Neural cell (in vitro differentiated cells): ENCODE measurements around the gene FAM193B. TPM values are rescaled to one million over a fixed set of nuclear protein-coding genes. Genes with fewer than 3 reads are reported as not detected.

ENCODE experiments used
- H2AFZ ChIP-seq: fragments of 200-600, 300-800 bp; sonication (generic), shearing (Covaris generic); 2 replicates; pipeline ENCODE4 v1.6.0; 2014; ENCODE audit warnings: low read depth, mild to moderate bottlenecking, antibody characterized with exemption, low read length, moderate library complexity
- H3F3A ChIP-seq: fragments of 200-600 bp; shearing (Covaris generic); 2 replicates; pipeline ENCODE4 v1.6.1; 2016; ENCODE audit warnings: mild to moderate bottlenecking, moderate library complexity, mixed read lengths, antibody characterized with exemption, low read length; ENCODE audit not compliant: insufficient read depth, poor library complexity, severe bottlenecking
- H3K27ac ChIP-seq: fragments of 200-600, 300-800 bp; sonication (generic), shearing (Covaris generic); 2 replicates; pipeline ENCODE4 v1.5.1; 2014; ENCODE audit warnings: mild to moderate bottlenecking, low read length, moderate library complexity
- H3K27me3 ChIP-seq: fragments of 300-800, 200-600 bp; sonication (generic), shearing (Covaris generic); 2 replicates; pipeline ENCODE4 v1.6.0; 2014; ENCODE audit warnings: mild to moderate bottlenecking, low read depth, low read length, moderate library complexity; ENCODE audit not compliant: insufficient read depth
- H3K36me3 ChIP-seq: fragments of 300-800, 200-600 bp; sonication (generic), shearing (Covaris generic); 2 replicates; pipeline ENCODE4 v1.5.1; 2014; ENCODE audit warnings: mild to moderate bottlenecking, antibody characterized with exemption, low read length, moderate library complexity; ENCODE audit not compliant: insufficient read depth
- H3K4me2 ChIP-seq: fragments of 300-800, 200-600 bp; sonication (generic), shearing (Covaris generic); 2 replicates; pipeline ENCODE4 v1.6.0; 2014; ENCODE audit warnings: mild to moderate bottlenecking, low read length
- H3K4me3 ChIP-seq: fragments of 300-800, 200-600 bp; sonication (generic), shearing (Covaris generic); 2 replicates; pipeline ENCODE4 v1.5.1; 2014; ENCODE audit warnings: mild to moderate bottlenecking, low read length, moderate library complexity
- H3K79me2 ChIP-seq: fragments of 200-600 bp; shearing (Covaris generic); replicated peaks from 2 replicates; pipeline ENCODE4 v1.6.0; 2014; ENCODE audit warnings: mild to moderate bottlenecking, low read length, moderate library complexity; ENCODE audit not compliant: insufficient read depth
- H3K9ac ChIP-seq: fragments of 300-800, 200-600 bp; sonication (generic), shearing (Covaris generic); 2 replicates; pipeline ENCODE4 v1.6.1; 2016; ENCODE audit warnings: mild to moderate bottlenecking, low read length, mixed read lengths
- H3K9me2 ChIP-seq: fragments of 200-600 bp; shearing (Covaris generic); 2 replicates; pipeline ENCODE4 v1.6.1; 2016; ENCODE audit warnings: mild to moderate bottlenecking, low read length, mixed read lengths; ENCODE audit not compliant: insufficient read depth
- H3K9me3 ChIP-seq: fragments of 200-600, 300-800 bp; sonication (generic), shearing (Covaris generic); 2 replicates; pipeline ENCODE4 v1.6.1; 2016; ENCODE audit warnings: mild to moderate bottlenecking, mixed run types, low read length, moderate library complexity, mixed read lengths
- H4K20me1 ChIP-seq: fragments of 200-600 bp; shearing (Covaris generic); 2 replicates; pipeline ENCODE4 v1.6.1; 2016; ENCODE audit warnings: mild to moderate bottlenecking, mixed run types; ENCODE audit not compliant: insufficient read depth
- CTCF ChIP-seq: fragments of 450-650 bp; IDR thresholded peaks from 2 replicates; pipeline ENCODE4 v1.5.1; 2014; ENCODE audit warnings: antibody characterized with exemption, mild to moderate bottlenecking, moderate library complexity; ENCODE audit not compliant: poor library complexity, severe bottlenecking
- EP300 ChIP-seq: fragments of 450-650 bp; conservative IDR thresholded peaks from 2 replicates; pipeline ENCODE4 v1.6.1; 2014; ENCODE audit warnings: antibody characterized with exemption, mild to moderate bottlenecking, moderate library complexity; ENCODE audit not compliant: poor library complexity, severe bottlenecking
- EZH2 ChIP-seq: fragments of 200-600, 300-800 bp; shearing (Covaris generic), sonication (generic); IDR thresholded peaks from 2 replicates; pipeline ENCODE4 v1.6.1; 2014; ENCODE audit warnings: antibody characterized with exemption, low read length, borderline replicate concordance, mild to moderate bottlenecking; ENCODE audit not compliant: insufficient read depth, poor library complexity, severe bottlenecking
- MXI1 ChIP-seq: fragments of 450-650 bp; conservative IDR thresholded peaks from 2 replicates; pipeline ENCODE4 v1.6.1; 2014; ENCODE audit warnings: antibody characterized with exemption, mild to moderate bottlenecking; ENCODE audit not compliant: poor library complexity, severe bottlenecking
- POLR2AphosphoS5 ChIP-seq: IDR thresholded peaks from 2 replicates; pipeline ENCODE4 v1.6.1; 2012
- RAD21 ChIP-seq: fragments of 450-650 bp; conservative IDR thresholded peaks from 2 replicates; pipeline ENCODE4 v1.6.1; 2014; ENCODE audit warnings: antibody characterized with exemption, mild to moderate bottlenecking, moderate library complexity
- REST ChIP-seq: IDR thresholded peaks from 2 replicates; pipeline ENCODE4 v1.6.1; 2012; ENCODE audit warnings: borderline replicate concordance
- SMC3 ChIP-seq: fragments of 450-650 bp; conservative IDR thresholded peaks from 2 replicates; pipeline ENCODE4 v1.6.1; 2014; ENCODE audit warnings: antibody characterized with exemption, mild to moderate bottlenecking, moderate library complexity; ENCODE audit not compliant: poor library complexity
- TAF1 ChIP-seq: IDR thresholded peaks from 2 replicates; pipeline ENCODE4 v1.6.1; 2012; ENCODE audit warnings: low read depth
- polyA plus RNA-seq: library from polyadenylated mRNA; depleted of rRNA; stranded (reverse); fragments of >200 nt; gene quantifications from 2 replicates; pipeline ENCODE4 v1.2.3, GENCODE V29; 2014

FAM193B gene
- polyA plus RNA-seq, 1 donor from 2014 or later = 79.2 TPM

GRCh38 chr5:177569894-177570293, 15.5 kb upstream of the FAM193B start:
- no peaks in the 10 kb centered on the region for H3K9me2 ChIP-seq
- H3F3A ChIP-seq = no peaks in the 10 kb centered on the region
- TF ChIP-seq POLR2AphosphoS5 (no peak), SMC3 (no peak), REST (no peak), TAF1 (no peak), EP300 (no peak)

GRCh38 chr5:177568326-177568725, 14.0 kb upstream of the FAM193B start:
- H3K79me2 ChIP-seq = no peaks in the 10 kb centered on the region
- H3K27ac ChIP-seq = no peak overlapping the region
- no peaks in the 10 kb centered on the region for H4K20me1 ChIP-seq
- H3K4me2 ChIP-seq = no peak overlapping the region
- no peak for TF ChIP-seq POLR2AphosphoS5
- TF ChIP-seq CTCF = no peak
- TF ChIP-seq TAF1 = no peak
- TF ChIP-seq SMC3 = no peak
- TF ChIP-seq REST = no peak
- no peak for TF ChIP-seq RAD21
- TF ChIP-seq EZH2 = no peak
- TF ChIP-seq EP300 = no peak
- no peak for TF ChIP-seq MXI1
- H3F3A ChIP-seq = no peaks in the 10 kb centered on the region
- H3K27me3 ChIP-seq = no peaks in the 10 kb centered on the region
- H3K9ac ChIP-seq = no peak overlapping the region
- no peak overlapping the region for H2AFZ ChIP-seq
- no peaks in the 10 kb centered on the region for H3K9me3 ChIP-seq
- no peaks in the 10 kb centered on the region for H3K36me3 ChIP-seq
- H3K9me2 ChIP-seq = no peaks in the 10 kb centered on the region
- no peak overlapping the region for H3K4me3 ChIP-seq

More at GRCh38 chr5:177569894-177570293, 15.5 kb upstream of the FAM193B start:
- Histone ChIP-seq H4K20me1 (no peaks in the 10 kb centered on the region), H3K9me3 (no peaks in the 10 kb centered on the region), H3K4me3 (no peak overlapping the region), H3K79me2 (no peaks in the 10 kb centered on the region), H3K4me2 (no peak overlapping the region), H3K9ac (no peak overlapping the region), H3K27me3 (no peaks in the 10 kb centered on the region), H2AFZ (no peak overlapping the region), H3K36me3 (no peaks in the 10 kb centered on the region), H3K27ac (no peak overlapping the region)
